HG03439 (cell line): Measurements from ENCODE around the gene NID2.

ENCODE experiments used
- ATAC-seq: cut with Tn5 transposase; IDR thresholded peaks from one replicate; pipeline ENCODE4 v1.9.1; 2021; ENCODE audit warnings: mild to moderate bottlenecking, moderate library complexity; ENCODE audit not compliant: unreplicated experiment

NID2 gene

GRCh38 chr14:51967521-51967920 lies 101.3 kb downstream of the NID2 start:
- ATAC-seq = no peak

- no peak for ATAC-seq
Observed at GRCh38 chr14:51963286-51963685, 105.6 kb downstream of the NID2 start.

DNA sequence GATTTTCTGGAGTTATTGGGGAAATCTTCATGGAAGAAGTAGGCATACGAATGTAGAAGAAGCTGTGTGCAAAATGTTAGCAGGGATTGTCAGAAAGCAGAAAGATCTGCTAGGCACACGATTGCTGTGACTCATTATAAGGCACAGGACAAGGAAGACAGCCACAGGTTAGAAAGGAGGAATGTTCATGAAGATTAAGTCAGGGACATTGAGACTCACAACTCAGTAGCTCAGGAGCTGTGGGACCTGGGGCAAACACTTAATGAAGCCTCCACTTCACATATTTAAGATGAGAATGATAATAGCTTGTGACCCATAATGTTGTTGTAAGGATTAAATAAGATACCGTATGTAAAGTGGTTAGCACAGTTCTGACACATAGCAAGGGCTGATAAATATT lies 106.1 kb downstream of the NID2 start:
- ATAC-seq = no peak

DNA sequence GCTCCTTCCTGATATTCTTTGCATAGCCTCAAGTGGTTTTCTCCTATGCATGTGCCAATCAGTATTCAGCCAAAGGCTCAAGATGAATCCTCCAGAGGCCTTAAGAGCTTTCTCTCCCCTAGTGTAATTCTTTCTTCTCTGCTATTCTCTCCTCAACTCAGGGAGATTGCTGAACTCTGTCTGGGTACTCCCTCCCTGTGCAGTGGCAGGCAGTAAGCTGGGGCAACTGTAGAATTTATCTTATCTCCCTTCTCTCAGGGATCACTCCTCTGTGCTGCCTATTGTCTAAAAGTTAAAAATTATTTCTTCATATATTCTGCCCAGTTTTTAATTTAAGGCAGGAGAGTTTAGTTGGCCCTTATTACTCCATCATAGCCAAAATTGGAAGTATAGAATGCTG lies 108.0 kb downstream of the NID2 start:
- ATAC-seq = no peak

DNA sequence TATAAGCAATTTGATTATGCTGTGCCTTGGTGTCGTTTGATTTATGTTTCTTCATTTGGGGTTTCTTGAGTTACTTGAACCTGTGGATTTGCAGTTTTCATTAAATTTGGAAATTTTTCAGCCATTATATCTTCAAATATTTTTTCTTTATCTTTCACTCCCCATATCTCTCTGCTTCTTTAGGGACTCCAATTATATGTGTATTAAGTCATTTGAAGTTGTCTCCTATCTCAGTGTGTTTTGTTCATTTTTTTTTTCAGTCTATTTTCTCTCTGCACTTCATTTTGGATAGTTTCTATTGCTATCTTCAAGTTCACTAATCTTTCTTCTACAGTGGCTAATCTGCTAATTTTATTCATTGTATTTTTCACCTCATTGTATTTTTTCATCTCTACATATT lies 108.9 kb downstream of the NID2 start:
- ATAC-seq = no peak

- ATAC-seq = no peak
Observed at GRCh38 chr14:51957950-51958349, 110.9 kb downstream of the NID2 start.
